HG02943 (cell line): ENCODE data around the gene CCIN.
"Not testable (repeated sequence)": the region's sequence is repeated elsewhere in the genome, so short reads cannot be mapped to it uniquely, and the experiment has no call there.

Experiments
- ATAC-seq: cut with Tn5 transposase; IDR thresholded peaks from one replicate; pipeline ENCODE4 v1.9.1; 2021; ENCODE audit warnings: mild to moderate bottlenecking, low read depth, moderate library complexity; ENCODE audit not compliant: unreplicated experiment

The CCIN gene

GRCh38 chr9:36169166-36169565 is at the start of gene CCIN:
TSS of gene CCIN (plus strand) at chr9:36169388. CDS start at chr9:36169503, 115 bp downstream.
- ATAC-seq: no peak

DNA sequence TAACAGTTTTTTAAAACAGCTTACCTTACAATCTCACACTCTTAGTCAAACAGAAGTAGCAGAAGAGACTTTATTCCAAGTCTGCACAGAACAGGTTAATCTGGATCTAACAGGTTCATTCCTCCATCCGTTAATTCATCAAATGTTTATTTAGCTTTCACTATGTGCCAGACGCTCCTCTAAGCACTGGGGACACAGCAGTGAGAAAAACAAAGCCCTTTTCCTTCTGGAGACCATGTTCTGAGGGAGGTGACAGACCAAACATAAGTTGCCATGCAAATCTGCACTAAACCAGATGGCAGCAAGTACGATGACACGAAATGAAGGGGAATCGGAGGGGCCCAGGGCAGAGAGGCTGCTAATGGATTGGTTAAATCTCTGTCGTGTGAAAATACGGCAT is 49.7 kb upstream of the CCIN start:
- no peak for ATAC-seq

DNA sequence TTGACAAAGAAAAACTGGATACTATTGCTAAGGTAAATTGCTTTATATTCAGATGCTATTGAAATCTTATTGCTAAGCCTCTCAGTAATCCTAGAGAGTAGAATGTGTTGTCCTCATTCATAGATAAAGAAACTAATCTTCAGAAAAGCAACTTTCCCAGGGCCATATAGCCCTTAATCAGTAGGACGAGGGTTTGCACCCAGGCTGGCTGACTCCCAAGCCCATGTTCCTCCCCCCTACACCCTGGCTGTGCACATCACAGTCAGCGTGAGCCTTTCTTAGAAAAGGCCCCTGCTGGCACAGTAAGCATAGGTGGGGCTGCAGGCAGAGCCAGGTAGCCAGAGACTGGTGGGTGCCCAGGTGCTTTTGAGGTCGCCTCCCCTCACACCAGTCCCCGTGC is 48.5 kb upstream of the CCIN start:
- ATAC-seq: no peak

GRCh38 chr9:36121971-36122370 is 47.2 kb upstream of the CCIN start:
- ATAC-seq: no peak

DNA sequence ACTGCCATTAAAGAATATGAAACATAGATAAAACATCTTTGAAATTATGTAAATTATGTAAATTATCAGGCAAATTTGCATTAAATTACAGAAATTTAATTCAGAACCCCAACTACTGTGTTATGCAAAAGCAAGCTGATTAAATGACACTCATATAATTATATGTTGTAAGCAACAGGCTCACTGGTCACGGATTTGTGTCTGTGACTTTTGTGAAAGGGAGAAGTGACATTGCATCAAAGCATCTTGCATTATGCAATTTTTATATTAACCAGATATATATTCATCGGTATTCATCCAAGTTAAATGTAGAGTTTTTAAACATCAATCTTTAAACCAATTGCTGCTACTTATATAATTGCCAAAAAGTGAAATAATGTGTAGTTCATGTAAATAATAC is 45.7 kb upstream of the CCIN start:
- ATAC-seq: no peak

GRCh38 chr9:36125062-36125855 is 43.9 kb upstream of the CCIN start:
- ATAC-seq: no peak

GRCh38 chr9:36126016-36126730 is 43.0 kb upstream of the CCIN start:
- ATAC-seq: no peak

- no peak for ATAC-seq
These were observed 41.4 kb upstream of the CCIN start for GRCh38 chr9:36127652-36128244.

DNA sequence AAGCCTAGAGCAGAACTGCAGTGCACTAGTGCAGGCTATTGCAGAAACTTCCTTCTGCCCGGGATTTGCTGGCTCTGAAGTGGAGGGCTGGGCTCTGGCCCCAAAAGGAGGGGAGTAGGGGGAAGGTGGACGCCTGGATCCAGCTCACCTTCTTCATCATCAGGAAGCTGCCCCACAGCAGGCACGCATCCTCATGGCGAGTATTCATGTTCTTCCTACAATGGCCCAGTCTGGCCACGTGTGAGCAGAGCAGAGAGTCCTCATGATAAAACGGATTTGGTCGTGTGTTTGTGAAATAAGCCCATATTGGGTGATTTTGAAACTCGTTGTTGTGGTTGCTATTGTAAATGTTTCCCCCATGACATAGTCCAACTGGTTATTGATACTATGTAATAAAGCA is 40.8 kb upstream of the CCIN start:
- ATAC-seq: no peak

- no peak for ATAC-seq
These were observed 40.0 kb upstream of the CCIN start for GRCh38 chr9:36129139-36129538.

DNA sequence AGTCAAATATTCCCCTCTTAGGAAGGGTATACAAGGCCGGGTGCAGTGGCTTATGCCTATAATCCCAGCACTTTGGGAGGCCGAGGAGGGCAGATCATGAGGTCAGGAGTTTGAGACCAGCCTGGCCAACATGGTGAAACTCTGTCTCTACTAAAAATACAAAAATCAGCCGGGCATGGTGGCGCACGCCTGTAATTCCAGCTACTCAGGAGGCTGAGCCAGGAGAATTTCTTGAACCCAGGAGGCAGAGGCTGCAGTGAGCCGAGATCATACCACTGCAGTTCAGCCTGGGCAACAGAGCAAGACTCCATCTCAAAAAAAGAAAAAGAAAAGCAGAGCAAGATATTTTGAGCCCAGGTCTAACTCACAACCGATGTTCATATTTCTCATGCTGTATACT is 37.5 kb upstream of the CCIN start:
- ATAC-seq: not testable (repeated sequence)

- no peak for ATAC-seq
These were observed 37.1 kb upstream of the CCIN start for GRCh38 chr9:36132086-36132485.

- ATAC-seq: no peak
These were observed 34.3 kb upstream of the CCIN start for GRCh38 chr9:36134761-36135505.

- no peak for ATAC-seq
These were observed 33.4 kb upstream of the CCIN start for GRCh38 chr9:36135741-36136271.

- peak; percentile 76 for ATAC-seq
These were observed 32.8 kb upstream of the CCIN start, which contains the start of gene GLIPR2 for GRCh38 chr9:36136272-36136893. TSS of gene GLIPR2 (plus strand) at chr9:36136733. CDS start at chr9:36136779, 46 bp downstream.

GRCh38 chr9:36136894-36137391 is 32.2 kb upstream of the CCIN start:
- peak; percentile 32 for ATAC-seq

GRCh38 chr9:36137392-36138004 is 31.7 kb upstream of the CCIN start:
- no peak for ATAC-seq

- ATAC-seq: no peak
These were observed 30.7 kb upstream of the CCIN start for GRCh38 chr9:36138496-36138895.

GRCh38 chr9:36138901-36139300 is 30.3 kb upstream of the CCIN start:
- ATAC-seq: no peak
